GM19099 (cell line): Measurements from ENCODE around the gene MVB12B.

Experiments used
- POLR2A ChIP-seq: IDR thresholded peaks from 3 replicates; pipeline ENCODE4 v1.6.1; 2011; ENCODE audit warnings: low read depth; ENCODE audit not compliant: insufficient read length; ENCODE audit errors: extremely low read depth

The MVB12B gene

GRCh38 chr9:126377176-126377509 is 50.5 kb downstream of the MVB12B start:
- no peak for TF ChIP-seq POLR2A

GRCh38 chr9:126377536-126377935 is 50.9 kb downstream of the MVB12B start:
- TF ChIP-seq POLR2A, result no peak

GRCh38 chr9:126378761-126379160 is 52.1 kb downstream of the MVB12B start:
- TF ChIP-seq POLR2A, result no peak

- no peak for TF ChIP-seq POLR2A
These were observed 53.2 kb downstream of the MVB12B start for GRCh38 chr9:126379661-126380360.

- no peak for TF ChIP-seq POLR2A
These were observed 53.8 kb downstream of the MVB12B start for GRCh38 chr9:126380447-126380846.

GRCh38 chr9:126381195-126381594 is 54.6 kb downstream of the MVB12B start:
- TF ChIP-seq POLR2A, result no peak

GRCh38 chr9:126383406-126384046 is 56.9 kb downstream of the MVB12B start:
- no peak for TF ChIP-seq POLR2A

GRCh38 chr9:126384926-126385325 is 58.3 kb downstream of the MVB12B start:
- TF ChIP-seq POLR2A, result no peak

- TF ChIP-seq POLR2A, result no peak
These were observed 59.5 kb downstream of the MVB12B start for GRCh38 chr9:126386088-126386487.

GRCh38 chr9:126386776-126387175 is 60.1 kb downstream of the MVB12B start:
- no peak for TF ChIP-seq POLR2A

- no peak for TF ChIP-seq POLR2A
These were observed 62.5 kb downstream of the MVB12B start for GRCh38 chr9:126388964-126389708.

GRCh38 chr9:126389992-126390391 is 63.4 kb downstream of the MVB12B start:
- TF ChIP-seq POLR2A, result no peak

- TF ChIP-seq POLR2A, result no peak
These were observed 64.3 kb downstream of the MVB12B start for GRCh38 chr9:126390923-126391322.

GRCh38 chr9:126391713-126392661 is 65.4 kb downstream of the MVB12B start:
- no peak for TF ChIP-seq POLR2A
